H54 (cell line): ENCODE measurements around the gene ZNF333.
"Not testable (repeated sequence)": the region's sequence is repeated elsewhere in the genome, so short reads cannot be mapped to it uniquely, and the experiment has no call there.

Source experiments
- DNase-seq: peaks from one replicate; pipeline ENCODE4 v3.0.0; 2011; ENCODE audit warnings: low spot score, mixed read lengths; ENCODE audit not compliant: insufficient read length
- FAIRE-seq: peaks from 3 replicates; lab custom pipeline; 2011; peaks lifted over from hg19 to GRCh38; lab: Jason Lieb, UNC
- POLR2A ChIP-seq: IDR thresholded peaks from 2 replicates; pipeline ENCODE4 v1.6.1; 2011; ENCODE audit warnings: low read depth, mild to moderate bottlenecking, low read length

ZNF333 gene

DNA sequence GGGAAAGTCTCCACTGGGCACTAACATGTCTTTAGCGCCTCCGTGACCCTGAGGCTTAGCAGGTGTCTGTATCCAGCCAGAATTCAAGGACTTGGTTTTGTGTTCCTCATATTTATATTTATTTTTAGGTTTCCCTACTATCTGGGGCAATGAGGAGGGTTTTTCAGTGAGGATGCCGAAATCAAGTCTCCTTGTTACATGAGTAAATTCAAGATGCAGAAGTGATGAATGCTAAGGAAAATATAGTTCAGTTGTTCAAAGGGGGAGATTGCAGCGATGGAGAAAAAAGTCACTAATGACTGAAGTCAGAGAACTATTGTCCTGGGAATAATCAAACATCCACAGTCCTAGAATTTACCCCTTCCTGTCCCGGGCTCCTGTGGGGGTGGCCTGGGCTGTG is 89.3 kb downstream of the ZNF333 start:
- TF ChIP-seq POLR2A: no peak
- FAIRE-seq: no peak
- DNase-seq: no peak

DNA sequence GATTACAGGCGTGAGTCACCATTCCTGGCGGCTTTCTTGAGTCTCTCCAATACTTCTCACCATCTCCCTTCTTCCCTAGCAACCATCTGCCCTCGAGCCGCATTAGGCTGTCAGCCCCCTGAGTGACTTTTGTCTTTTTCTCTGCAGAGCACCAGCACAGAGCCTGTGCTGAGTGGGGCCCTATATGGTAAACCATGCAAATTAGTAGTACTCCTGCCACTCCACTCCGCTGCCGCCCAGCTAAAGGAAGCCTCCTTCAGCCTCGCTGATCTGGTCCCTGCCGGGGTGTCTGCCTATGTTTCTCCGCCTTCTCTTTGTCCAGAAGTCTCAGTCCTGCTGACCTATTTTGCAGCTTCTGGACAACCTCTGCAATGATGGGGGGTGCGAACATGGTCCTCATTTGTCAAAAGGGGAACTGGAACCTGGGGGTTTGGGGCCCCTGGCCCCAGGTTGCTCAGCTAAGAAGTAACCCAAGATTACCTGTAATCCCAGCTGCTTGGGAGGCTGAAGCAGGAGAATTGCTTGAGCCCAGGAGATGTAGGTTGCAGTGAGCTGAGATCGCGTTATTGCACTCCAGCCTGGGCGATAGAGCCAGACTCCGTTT is 90.9 kb downstream of the ZNF333 start:
- not testable (repeated sequence) for DNase-seq, FAIRE-seq

DNA sequence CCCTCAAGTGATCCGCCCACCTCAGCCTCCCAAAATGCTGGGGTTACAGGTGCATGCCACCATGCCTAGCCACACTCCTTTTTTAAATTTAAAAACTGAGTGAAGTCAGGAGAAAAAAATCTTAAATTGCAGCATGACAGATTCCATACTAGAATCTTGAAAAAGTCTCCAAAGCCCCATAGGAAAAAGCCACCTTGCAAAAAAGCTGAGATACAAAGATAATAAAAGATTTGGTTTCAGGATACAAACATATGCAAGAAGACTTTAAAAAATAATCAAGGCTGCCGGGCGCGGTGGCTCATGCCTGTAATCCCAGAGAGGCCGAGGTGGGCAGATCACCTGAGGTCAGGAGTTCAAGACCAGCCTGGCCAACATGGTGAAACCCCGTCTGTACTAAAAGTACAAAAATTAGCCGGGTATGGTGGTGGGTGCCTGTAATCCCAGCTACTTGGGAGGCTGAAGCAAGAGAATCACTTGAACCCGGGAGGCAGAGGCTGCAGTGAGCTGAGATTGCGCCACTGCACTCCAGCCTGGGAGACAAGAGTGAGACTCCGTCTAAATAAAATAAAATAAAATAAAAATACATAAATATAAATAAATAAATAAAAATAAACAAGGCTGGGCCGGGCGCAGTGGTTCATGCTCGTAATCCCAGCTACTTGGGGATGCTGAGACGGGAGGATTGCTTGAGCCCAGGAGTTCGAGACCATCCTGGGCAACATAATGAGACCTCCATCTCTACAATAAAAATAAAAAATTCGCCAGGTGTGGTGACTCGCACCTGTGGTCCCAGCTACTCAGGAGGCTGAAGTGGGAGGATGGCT is 92.1 kb downstream of the ZNF333 start:
- not testable (repeated sequence) for FAIRE-seq, DNase-seq

DNA sequence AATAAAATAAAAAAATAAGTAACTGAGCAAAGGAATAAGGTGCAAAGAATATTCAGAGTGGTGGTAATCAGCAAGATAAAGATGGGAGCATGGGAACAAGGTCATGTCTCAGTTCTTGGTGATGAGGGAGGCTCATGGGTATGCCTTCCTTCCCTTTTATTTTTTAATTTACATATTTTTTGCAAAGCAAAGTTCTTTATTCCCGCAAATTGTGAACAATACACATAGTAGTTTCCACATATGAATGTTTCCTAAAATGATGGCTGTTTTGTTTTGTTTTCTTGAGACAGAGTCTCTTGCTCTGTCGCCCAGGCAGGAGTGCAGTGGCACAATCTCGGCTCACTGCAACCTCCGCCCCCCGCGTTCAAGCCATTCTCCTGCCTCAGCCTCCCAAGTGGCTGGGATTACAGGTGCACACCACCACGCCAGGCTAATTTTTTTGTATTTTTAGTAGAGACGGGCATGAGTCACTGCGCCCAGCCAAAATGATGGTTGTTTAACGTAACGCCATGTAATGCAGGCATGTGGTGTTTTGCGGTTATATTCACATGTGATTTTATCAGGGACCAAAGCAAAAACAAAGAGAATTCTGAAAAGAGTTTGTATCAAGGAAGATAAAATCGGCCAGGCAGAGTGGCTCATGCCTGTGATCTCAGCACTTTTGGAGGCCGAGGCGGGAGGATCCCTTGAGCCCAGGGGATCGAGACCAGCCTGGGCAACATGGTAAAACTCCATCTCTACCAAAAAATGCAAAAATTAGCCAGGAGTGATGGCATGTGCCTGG is 93.0 kb downstream of the ZNF333 start:
- FAIRE-seq: no peak
- TF ChIP-seq POLR2A: no peak
- no peak for DNase-seq
